NCI-H2107 treated with DMSO at 0.1 percent for 48 hours (cell line): ENCODE results near the gene RBM8A.
"Not testable (repeated sequence)": the region's sequence is repeated elsewhere in the genome, so short reads cannot be mapped to it uniquely, and the experiment has no call there.

Experiments
- DNase-seq: peaks from one replicate; lab custom pipeline; 2025; ENCODE audit not compliant: unreplicated experiment; lab: John Stamatoyannopoulos, UW

Gene RBM8A

GRCh38 chr1:145956781-145957442 lies 29.6 kb upstream of the RBM8A start:
- no peak for DNase-seq

- no peak for DNase-seq
Observed at GRCh38 chr1:145956361-145956760, 29.1 kb upstream of the RBM8A start.

- no peak for DNase-seq
Observed at GRCh38 chr1:145955436-145955835, 28.2 kb upstream of the RBM8A start.

GRCh38 chr1:145953861-145954260 lies 26.6 kb upstream of the RBM8A start:
- DNase-seq: no peak

DNA sequence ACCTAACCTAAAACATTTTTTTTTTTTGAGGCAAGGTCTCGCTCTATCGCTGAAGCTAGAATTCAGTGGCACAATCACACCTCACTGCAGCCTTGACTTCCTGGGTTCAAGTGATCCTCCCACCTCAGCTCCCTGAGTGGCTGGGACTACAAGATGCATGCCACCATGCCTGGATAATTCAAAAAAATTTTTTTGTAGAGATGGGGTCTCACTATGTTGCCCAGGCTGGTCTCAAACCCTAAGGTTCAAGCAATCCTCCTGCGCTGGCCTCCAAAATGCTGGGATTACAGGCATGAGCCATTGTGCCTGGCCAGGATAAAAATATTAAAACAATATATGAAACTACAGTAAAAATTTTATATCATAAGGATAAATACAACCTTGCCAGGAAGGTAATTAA lies 25.6 kb upstream of the RBM8A start:
- DNase-seq: no peak

DNA sequence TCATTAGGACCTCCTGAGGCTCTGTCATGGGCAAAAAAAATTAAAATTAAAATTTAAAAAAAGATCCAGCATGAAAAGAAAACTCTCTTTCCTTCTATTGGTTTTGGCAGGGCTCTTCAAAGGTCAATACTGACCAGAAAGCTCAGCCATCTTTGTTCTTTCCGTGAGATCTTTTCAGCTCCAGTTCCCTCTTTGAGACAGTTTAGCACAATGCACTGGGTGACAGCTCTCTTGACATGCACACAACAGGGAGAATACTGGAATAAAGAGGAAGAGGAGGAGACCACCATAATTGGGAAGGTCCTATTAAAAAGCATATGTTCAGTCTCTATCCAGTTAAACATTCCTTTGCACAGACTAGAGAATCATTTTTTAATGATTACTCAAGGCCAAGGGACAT lies 24.2 kb upstream of the RBM8A start:
- no peak for DNase-seq

GRCh38 chr1:145949219-145949618 lies 21.9 kb upstream of the RBM8A start:
- no peak for DNase-seq

GRCh38 chr1:145947551-145947950 lies 20.3 kb upstream of the RBM8A start:
- peak; percentile 21 for DNase-seq

GRCh38 chr1:145946477-145946986 lies 19.2 kb upstream of the RBM8A start:
- DNase-seq: no peak

GRCh38 chr1:145944532-145944931 lies 17.2 kb upstream of the RBM8A start:
- DNase-seq: no peak

GRCh38 chr1:145942871-145943270 lies 15.6 kb upstream of the RBM8A start:
- DNase-seq: no peak

DNA sequence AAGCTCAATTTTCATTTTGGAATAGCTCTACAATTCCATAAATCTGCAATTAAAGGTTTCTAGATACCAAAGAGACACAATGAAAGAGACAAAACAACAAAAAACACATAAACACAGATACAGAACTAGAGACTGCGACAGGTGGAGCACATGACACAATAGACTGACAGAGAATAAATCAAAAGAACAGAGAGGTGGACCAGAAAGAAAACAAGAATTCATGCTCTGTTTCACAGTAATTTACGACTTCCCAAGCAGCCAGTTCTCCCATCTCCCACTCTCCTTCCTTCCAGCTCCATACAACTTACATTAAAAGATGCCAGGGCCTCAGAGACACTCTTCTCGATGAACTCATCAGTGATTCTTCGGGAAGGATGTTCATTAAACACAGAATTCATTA lies 15.1 kb upstream of the RBM8A start:
- DNase-seq: no peak

DNA sequence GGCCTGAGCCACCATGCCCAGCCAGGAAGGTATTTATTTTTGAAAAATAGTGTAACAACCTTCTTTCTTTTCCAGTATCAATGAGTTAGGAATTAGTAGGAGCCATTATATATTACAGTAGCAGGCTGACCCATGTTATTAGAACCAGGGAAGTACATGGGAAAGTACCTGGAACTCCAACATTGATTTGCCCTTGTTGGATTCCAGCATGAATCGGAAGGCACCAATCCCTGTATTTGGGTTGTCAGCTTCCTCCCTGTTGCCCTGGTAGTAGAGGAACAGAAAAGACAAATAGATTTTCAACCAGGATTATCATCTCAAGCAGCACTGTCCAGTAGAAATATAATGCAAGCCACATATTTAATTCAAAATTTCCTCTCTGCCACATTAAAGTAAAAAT lies 10.2 kb upstream of the RBM8A start:
- DNase-seq: no peak

DNA sequence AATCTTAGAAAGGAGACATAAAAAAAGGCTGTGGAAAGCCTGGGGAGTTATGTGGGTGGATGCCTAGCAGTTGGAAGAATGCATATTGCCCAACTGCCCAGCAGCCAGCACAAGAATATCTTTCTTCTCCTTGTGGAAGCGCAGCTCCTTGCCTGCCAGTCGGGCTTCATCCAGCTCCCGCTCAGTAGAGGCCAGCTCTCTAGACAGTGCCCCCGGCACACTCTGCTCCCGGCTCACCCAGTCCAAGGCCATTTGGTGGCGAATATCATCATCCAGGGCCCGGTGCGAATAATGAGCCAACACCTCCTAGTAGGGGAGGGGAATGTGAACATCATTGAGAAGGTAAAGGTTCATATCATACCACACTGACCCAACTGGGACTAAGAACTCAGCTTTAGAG lies 9.0 kb upstream of the RBM8A start:
- no peak for DNase-seq

DNA sequence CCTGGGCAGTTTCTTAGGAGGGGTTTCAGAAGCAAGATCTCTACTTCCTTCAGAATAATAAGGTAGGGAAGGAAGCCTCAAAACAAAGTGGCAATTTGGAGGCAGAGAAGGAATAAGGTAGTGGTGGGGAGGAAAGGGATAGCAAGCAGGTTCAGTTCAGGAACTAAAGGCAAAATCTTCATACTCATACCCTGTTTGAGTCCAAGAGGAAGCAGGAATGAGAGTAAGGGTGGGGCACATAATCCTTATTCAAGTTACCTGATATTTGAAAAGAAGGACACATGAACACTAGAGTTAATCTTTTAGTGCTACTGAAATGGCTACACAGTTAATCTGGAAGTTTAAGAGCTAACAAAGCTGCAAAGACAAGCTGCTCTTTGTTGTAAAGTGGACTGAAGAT lies 8.4 kb upstream of the RBM8A start:
- no peak for DNase-seq

- DNase-seq: not testable (repeated sequence)
Observed at GRCh38 chr1:145932522-145933009, 5.3 kb upstream of the RBM8A start.

DNA sequence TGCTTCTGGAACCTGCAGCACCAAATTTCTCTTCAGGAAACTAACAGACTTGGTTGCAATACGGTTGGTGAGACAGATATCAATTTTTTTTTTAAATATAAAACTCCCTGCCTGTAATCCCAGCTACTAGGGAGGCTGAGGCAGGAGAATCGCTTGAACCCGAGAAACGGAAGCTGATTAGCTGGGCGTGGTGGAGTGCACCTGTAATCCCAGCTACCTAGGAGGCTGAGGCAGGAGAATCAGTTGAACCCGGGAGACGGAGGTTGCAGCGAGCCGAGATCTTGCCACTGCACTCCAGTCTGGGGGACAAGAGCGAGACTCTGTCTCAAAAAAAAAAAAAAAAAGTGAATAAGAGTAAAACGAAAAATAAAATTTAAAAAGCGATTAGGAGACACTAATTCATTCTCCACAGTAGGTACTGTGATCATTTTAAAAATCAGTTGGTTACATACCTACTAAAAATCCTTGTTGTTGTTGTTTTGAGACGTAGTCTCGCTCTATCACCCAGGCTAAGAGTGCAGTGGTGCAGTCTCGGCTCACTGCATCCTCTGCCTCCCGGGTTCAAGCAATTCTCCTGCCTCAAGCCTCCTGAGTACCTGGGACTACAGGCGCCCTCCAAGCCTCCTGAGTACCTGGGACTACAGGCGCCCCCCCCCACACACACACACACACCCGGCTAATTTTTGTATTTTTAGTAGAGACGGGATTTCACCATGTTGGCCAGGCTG lies 796 bp upstream of the RBM8A start:
- DNase-seq: no peak

DNA sequence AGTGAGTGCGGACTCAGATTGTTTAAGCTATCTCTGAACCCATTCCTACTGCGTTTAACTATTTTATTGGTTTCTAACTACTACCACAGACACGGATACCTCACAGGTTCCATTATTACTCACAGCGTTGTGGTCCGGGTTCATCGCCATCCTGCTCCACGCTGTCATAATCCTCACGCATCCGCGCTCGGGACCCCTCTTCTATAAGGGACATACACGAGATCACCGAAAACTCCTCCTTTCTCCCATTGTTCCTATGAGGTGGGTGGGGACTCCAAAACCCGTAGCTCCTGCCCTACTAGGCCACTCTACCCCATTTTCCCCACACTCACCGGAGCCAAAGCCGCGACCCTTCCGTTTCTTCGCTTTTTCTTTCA lies 610 bp downstream of the RBM8A start:
- no peak for DNase-seq

DNA sequence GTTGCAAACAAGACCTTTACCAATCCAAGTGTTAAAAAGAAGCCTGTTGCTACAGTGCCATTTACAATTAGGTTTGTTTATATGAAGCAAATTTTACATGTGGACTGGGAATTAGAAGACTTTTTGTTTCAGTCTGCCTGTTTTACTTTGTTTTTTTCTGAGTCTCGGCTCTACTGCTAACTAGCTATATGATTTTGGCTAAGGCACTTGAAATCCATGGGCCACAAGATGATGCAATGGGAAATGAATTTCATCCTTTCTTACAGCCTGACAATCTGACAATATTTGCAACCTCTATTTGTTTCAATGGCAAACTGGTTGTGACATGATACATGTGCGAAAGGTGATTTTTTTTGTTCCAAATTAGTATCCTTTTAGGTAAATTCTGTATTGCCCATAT lies 5.0 kb downstream of the RBM8A start:
- DNase-seq: no peak

GRCh38 chr1:145920297-145920696 lies 7.0 kb downstream of the RBM8A start:
- not testable (repeated sequence) for DNase-seq

GRCh38 chr1:145918992-145919939 lies 8.0 kb downstream of the RBM8A start:
- peak; percentile 22 for DNase-seq
